ENCODE measurements around the gene MAGI2. TPM values are rescaled to one million over a fixed set of nuclear protein-coding genes. Genes with fewer than 3 reads are reported as not detected.

MAGI2 gene
- total RNA-seq, 1 donor from 2014 or later = 64.2 TPM

DNA sequence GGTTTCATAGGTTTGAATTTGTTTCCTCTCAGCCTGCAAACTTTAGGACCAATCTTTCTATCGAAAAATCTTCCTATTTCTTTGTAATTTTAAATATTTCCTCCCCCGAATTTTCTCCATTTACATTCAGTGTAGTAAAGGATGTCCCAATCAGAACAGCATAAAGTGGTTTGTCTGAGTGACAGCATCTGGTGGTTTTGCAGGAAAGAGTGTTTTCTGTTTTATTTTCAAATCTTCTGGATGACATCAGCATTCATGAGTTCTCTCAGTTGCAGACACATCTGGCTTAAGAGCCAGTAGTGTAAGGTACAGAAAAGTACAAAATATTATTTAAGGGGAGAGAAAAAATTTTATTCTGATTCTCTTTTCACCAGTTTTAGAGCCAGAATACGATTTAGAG, 1020.0 kb downstream of the MAGI2 start:
- TF ChIP-seq, protein P1, sequence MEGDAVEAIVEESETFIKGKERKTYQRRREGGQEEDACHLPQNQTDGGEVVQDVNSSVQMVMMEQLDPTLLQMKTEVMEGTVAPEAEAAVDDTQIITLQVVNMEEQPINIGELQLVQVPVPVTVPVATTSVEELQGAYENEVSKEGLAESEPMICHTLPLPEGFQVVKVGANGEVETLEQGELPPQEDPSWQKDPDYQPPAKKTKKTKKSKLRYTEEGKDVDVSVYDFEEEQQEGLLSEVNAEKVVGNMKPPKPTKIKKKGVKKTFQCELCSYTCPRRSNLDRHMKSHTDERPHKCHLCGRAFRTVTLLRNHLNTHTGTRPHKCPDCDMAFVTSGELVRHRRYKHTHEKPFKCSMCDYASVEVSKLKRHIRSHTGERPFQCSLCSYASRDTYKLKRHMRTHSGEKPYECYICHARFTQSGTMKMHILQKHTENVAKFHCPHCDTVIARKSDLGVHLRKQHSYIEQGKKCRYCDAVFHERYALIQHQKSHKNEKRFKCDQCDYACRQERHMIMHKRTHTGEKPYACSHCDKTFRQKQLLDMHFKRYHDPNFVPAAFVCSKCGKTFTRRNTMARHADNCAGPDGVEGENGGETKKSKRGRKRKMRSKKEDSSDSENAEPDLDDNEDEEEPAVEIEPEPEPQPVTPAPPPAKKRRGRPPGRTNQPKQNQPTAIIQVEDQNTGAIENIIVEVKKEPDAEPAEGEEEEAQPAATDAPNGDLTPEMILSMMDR (IDR thresholded peaks at IDR 0.05; ENCODE audit: partially characterized antibody, unreplicated experiment) = no peak
- H3K36me3 Mint-ChIP-seq (ENCODE audit: unreplicated experiment) = no peaks in the 10 kb centered on the region
- H3K9me3 Mint-ChIP-seq (ENCODE audit: unreplicated experiment) = no peaks in the 10 kb centered on the region
- no peaks in the 10 kb centered on the region for H3K27me3 Mint-ChIP-seq (ENCODE audit: unreplicated experiment)
- no peak overlapping the region for H3K4me3 Mint-ChIP-seq (ENCODE audit: unreplicated experiment)
- no peak for DNase-seq
- no peak overlapping the region for H3K27ac Mint-ChIP-seq (ENCODE audit: unreplicated experiment)
- peaks cover 2% of the 10 kb centered on the region for H3K4me1 Mint-ChIP-seq (ENCODE audit: low read depth, unreplicated experiment)

- TF ChIP-seq, protein P1 (IDR thresholded peaks at IDR 0.05; ENCODE audit: partially characterized antibody, unreplicated experiment) = no peak
- Mint-ChIP-seq H3K4me3 (ENCODE audit: unreplicated experiment) (no peak overlapping the region), H3K4me1 (ENCODE audit: low read depth, unreplicated experiment) (no peaks in the 10 kb centered on the region), H3K27me3 (ENCODE audit: unreplicated experiment) (no peaks in the 10 kb centered on the region), H3K27ac (ENCODE audit: unreplicated experiment) (no peak overlapping the region), H3K36me3 (ENCODE audit: unreplicated experiment) (no peaks in the 10 kb centered on the region), H3K9me3 (ENCODE audit: unreplicated experiment) (no peaks in the 10 kb centered on the region)
- DNase-seq = no peak
These were observed 1023.6 kb downstream of the MAGI2 start for GRCh38 chr7:78429878-78430277.

GRCh38 chr7:78427209-78427608, 1026.3 kb downstream of the MAGI2 start:
- no peaks in the 10 kb centered on the region for H3K27me3 Mint-ChIP-seq (ENCODE audit: unreplicated experiment)
- no peak for DNase-seq
- TF ChIP-seq, protein P1 (IDR thresholded peaks at IDR 0.05; ENCODE audit: partially characterized antibody, unreplicated experiment) = no peak
- no peaks in the 10 kb centered on the region for H3K9me3 Mint-ChIP-seq (ENCODE audit: unreplicated experiment)
- no peaks in the 10 kb centered on the region for H3K4me1 Mint-ChIP-seq (ENCODE audit: low read depth, unreplicated experiment)
- H3K36me3 Mint-ChIP-seq (ENCODE audit: unreplicated experiment) = no peaks in the 10 kb centered on the region
- H3K4me3 Mint-ChIP-seq (ENCODE audit: unreplicated experiment) = no peak overlapping the region
- no peak overlapping the region for H3K27ac Mint-ChIP-seq (ENCODE audit: unreplicated experiment)

- H3K27ac Mint-ChIP-seq (ENCODE audit: unreplicated experiment) = no peak overlapping the region
- TF ChIP-seq, protein P1 (IDR thresholded peaks at IDR 0.05; ENCODE audit: partially characterized antibody, unreplicated experiment) = no peak
- no peak overlapping the region for H3K4me3 Mint-ChIP-seq (ENCODE audit: unreplicated experiment)
These were observed 1033.5 kb downstream of the MAGI2 start for GRCh38 chr7:78420001-78420400.

GRCh38 chr7:78417180-78417853, 1036.2 kb downstream of the MAGI2 start:
- Mint-ChIP-seq H3K27me3 (ENCODE audit: unreplicated experiment) (no peaks in the 10 kb centered on the region), H3K27ac (ENCODE audit: unreplicated experiment) (no peak overlapping the region), H3K9me3 (ENCODE audit: unreplicated experiment) (no peaks in the 10 kb centered on the region), H3K4me3 (ENCODE audit: unreplicated experiment) (no peak overlapping the region), H3K36me3 (ENCODE audit: unreplicated experiment) (no peaks in the 10 kb centered on the region), H3K4me1 (ENCODE audit: low read depth, unreplicated experiment) (no peaks in the 10 kb centered on the region)
- TF ChIP-seq, protein P1 (IDR thresholded peaks at IDR 0.05; ENCODE audit: partially characterized antibody, unreplicated experiment) = no peak
- no peak for DNase-seq

More at GRCh38 chr7:78420001-78420400, 1033.5 kb downstream of the MAGI2 start:
- Mint-ChIP-seq H3K36me3 (ENCODE audit: unreplicated experiment) (no peaks in the 10 kb centered on the region), H3K9me3 (ENCODE audit: unreplicated experiment) (no peaks in the 10 kb centered on the region), H3K4me1 (ENCODE audit: low read depth, unreplicated experiment) (no peaks in the 10 kb centered on the region), H3K27me3 (ENCODE audit: unreplicated experiment) (no peaks in the 10 kb centered on the region)
- no peak for DNase-seq

All from glutamatergic neuron (in vitro differentiated cells).